D341Med (cell line): ENCODE results near the gene FES.
"Not testable (repeated sequence)": the region's sequence is repeated elsewhere in the genome, so short reads cannot be mapped to it uniquely, and the experiment has no call there.

Experiments
- DNase-seq: peaks from one replicate; pipeline ENCODE4 v3.0.0; 2012; ENCODE audit warnings: low spot score

Gene FES

GRCh38 chr15:90883976-90884718 is at the start of gene FES:
Gene FES, plus strand, starts transcription at chr15:90884504. Its CDS starts 542 bp downstream, at chr15:90885046.
- DNase-seq: no peak

- DNase-seq: no peak
These were observed 49.7 kb upstream of the FES start for GRCh38 chr15:90834626-90835025.

GRCh38 chr15:90836296-90836871 is 47.9 kb upstream of the FES start:
- DNase-seq: no peak

- DNase-seq: no peak
These were observed 47.2 kb upstream of the FES start for GRCh38 chr15:90837094-90837493.

GRCh38 chr15:90838139-90838538 is 46.2 kb upstream of the FES start:
- DNase-seq: no peak

- no peak for DNase-seq
These were observed 45.8 kb upstream of the FES start for GRCh38 chr15:90838544-90838943.

- no peak for DNase-seq
These were observed 44.9 kb upstream of the FES start for GRCh38 chr15:90839187-90840071.

GRCh38 chr15:90840157-90840855 is 44.0 kb upstream of the FES start:
- no peak for DNase-seq

- no peak for DNase-seq
These were observed 43.4 kb upstream of the FES start for GRCh38 chr15:90840954-90841353.

- no peak for DNase-seq
These were observed 39.6 kb upstream of the FES start for GRCh38 chr15:90844696-90845095.

- no peak for DNase-seq
These were observed 38.9 kb upstream of the FES start for GRCh38 chr15:90845201-90845949.

GRCh38 chr15:90849424-90849823 is 34.9 kb upstream of the FES start:
- DNase-seq: not testable (repeated sequence)

GRCh38 chr15:90851114-90851513 is 33.2 kb upstream of the FES start:
- no peak for DNase-seq

- DNase-seq: no peak
These were observed 32.4 kb upstream of the FES start for GRCh38 chr15:90851940-90852339.

- DNase-seq: no peak
These were observed 29.2 kb upstream of the FES start for GRCh38 chr15:90855139-90855538.

GRCh38 chr15:90857337-90857736 is 27.0 kb upstream of the FES start:
- DNase-seq: no peak

GRCh38 chr15:90857883-90858443 is 26.3 kb upstream of the FES start:
- DNase-seq: no peak

- DNase-seq: no peak
These were observed 24.8 kb upstream of the FES start for GRCh38 chr15:90859234-90860131.

- DNase-seq: no peak
These were observed 23.9 kb upstream of the FES start for GRCh38 chr15:90860450-90860849.
